ENCODE measurements around the gene IL23R. TPM values are rescaled to one million over a fixed set of nuclear protein-coding genes. Genes with fewer than 3 reads are reported as not detected.

The IL23R gene
- total RNA-seq (2021; ENCODE audit: unreplicated experiment) = not detected
- polyA plus RNA-seq (2012) = not detected in 2 replicates
- percentile 9 among the genes with signal in this experiment for Bru-seq, nascent RNA
- BruChase-seq, experiment 1, labeled RNA remaining after a 6-hour chase = percentile 5 among the genes with signal in this experiment
- BruChase-seq, experiment 2, labeled RNA remaining after a 2-hour chase = percentile 5 among the genes with signal in this experiment
- long read RNA-seq = 0 reads

- intact Hi-C loops (cut with micrococcal nuclease) = no loop called here
- CTCF ChIA-PET = no interaction called here
- Histone ChIP-seq H3K4me3 (replicated peaks in 1 of 2; ENCODE audit: low read depth in 1 of 2, low read length in 2 of 2) (no peak within 1 kb of the TSS), H2AFZ (ENCODE audit: low read depth, low read length, poor library complexity, severe bottlenecking) (no peak within 1 kb of the TSS), H3K9me3 (ENCODE audit: control insufficient read depth in 1 of 2, insufficient read depth in 1 of 2, low read depth in 1 of 2, low read length in 2 of 2) (no peaks in the 10 kb centered on the region), H3K27ac (ENCODE audit: low read depth, low read length) (no peak within 1 kb of the TSS), H3K4me1 (ENCODE audit: control insufficient read depth in 1 of 2, insufficient read depth in 2 of 2, low read length in 2 of 2) (peaks cover 0 to 18% of the 10 kb centered on the region in 2 experiments; a peak in 2 of 4 replicates), H3K79me2 (ENCODE audit: insufficient read depth, low read length) (no peaks in the 10 kb centered on the region), H3K36me3 (ENCODE audit: control insufficient read depth in 1 of 2, insufficient read depth in 2 of 2, low read length in 2 of 2) (no peaks in the 10 kb centered on the region), H3K27me3 (ENCODE audit: insufficient read depth, low read length) (no peaks in the 10 kb centered on the region), H3K9me2 (ENCODE audit: insufficient read depth) (no peaks in the 10 kb centered on the region), H3K4me2 (ENCODE audit: low read length) (no peak within 1 kb of the TSS), H3K9ac (ENCODE audit: low read length) (no peak within 1 kb of the TSS), H4K20me1 (ENCODE audit: insufficient read depth) (no peaks in the 10 kb centered on the region)
- DNase-seq (ENCODE audit: low read depth, low spot score) = no peak
- TF ChIP-seq ZNF274 (IDR thresholded peaks at IDR 0.05; ENCODE audit: low read depth, low read length) (no peak), TCF7L2 (IDR thresholded peaks at IDR 0.05; ENCODE audit: borderline replicate concordance, extremely low read depth, insufficient read depth, insufficient read length) (no peak), ATF3 (IDR thresholded peaks at IDR 0.05) (no peak), CEBPB (IDR thresholded peaks at IDR 0.05; ENCODE audit: low read depth) (no peak), CTCF (IDR thresholded peaks at IDR 0.05 in 2 of 3, conservative IDR thresholded peaks at IDR 0.05 in 1 of 3; ENCODE audit: borderline replicate concordance in 1 of 3, insufficient read depth in 1 of 3, low read depth in 2 of 3, low read length in 2 of 3) (no peak), EGR1 (IDR thresholded peaks at IDR 0.05; ENCODE audit: low read depth) (no peak), ELF1 (IDR thresholded peaks at IDR 0.05; ENCODE audit: borderline replicate concordance, low read depth) (no peak), SP1 (IDR thresholded peaks at IDR 0.05; ENCODE audit: low read depth) (no peak), SRF (IDR thresholded peaks at IDR 0.05; ENCODE audit: low read depth) (no peak), EZH2phosphoT487 (IDR thresholded peaks at IDR 0.05; ENCODE audit: borderline replicate concordance) (no peak), POLR2A (IDR thresholded peaks at IDR 0.05; ENCODE audit: borderline replicate concordance, extremely low read depth, insufficient read depth, insufficient read length) (no peak), ZFX (IDR thresholded peaks at IDR 0.05) (no peak), POLR2AphosphoS5 (IDR thresholded peaks at IDR 0.05; ENCODE audit: low read depth, low read length) (no peak)
- no peak for ATAC-seq
- RAD21 ChIA-PET (ENCODE audit: low non-redundant PET in 1 of 2, low total read pairs in 2 of 2, uncharacterized antibody in 2 of 2, unreplicated experiment in 2 of 2) = no interaction called here
- POLR2A ChIA-PET = no interaction called here
- BruUV-seq (replicated peaks) = no TSS peak
Measured at GRCh38 chr1:67166196-67166595, at the start of gene IL23R. Gene IL23R, plus strand, starts transcription at chr1:67166454. Its CDS starts 1,667 bp downstream, at chr1:67168121.

Data from HCT116 (cell line).